H1 (cell line): ENCODE measurements around the gene PID1.

Experiments
- ATF2 ChIP-seq: IDR thresholded peaks from 2 replicates; pipeline ENCODE4 v1.6.1; 2012; ENCODE audit warnings: low read length, inconsistent platforms
- CEBPB ChIP-seq: IDR thresholded peaks from 2 replicates; pipeline ENCODE4 v1.6.1; 2012; ENCODE audit warnings: low read depth, low read length
- CTCF ChIP-seq, 3 experiments: IDR thresholded peaks; 1 replicate in 2 of 3; 2 replicates in 1 of 3; pipeline versions ENCODE4 v1.5.1 to v1.6.1; 2011; ENCODE audit warnings: low read length in 3 of 3, mild to moderate bottlenecking in 3 of 3, inconsistent platforms in 2 of 3, low read depth in 1 of 3, moderate library complexity in 1 of 3; ENCODE audit not compliant: insufficient read depth in 1 of 3; ENCODE audit errors: control extremely low read depth in 1 of 3
- EGR1 ChIP-seq: IDR thresholded peaks from 2 replicates; pipeline ENCODE4 v1.6.1; 2011; ENCODE audit warnings: low read depth, low read length, borderline replicate concordance
- EZH2 ChIP-seq: fragments of 200-600 bp; sonication (generic); IDR thresholded peaks from 2 replicates; pipeline ENCODE4 v1.7.1; 2012; ENCODE audit warnings: low read depth, mild to moderate bottlenecking, moderate library complexity, low read length, inconsistent platforms; ENCODE audit not compliant: severe bottlenecking
- GABPA ChIP-seq: IDR thresholded peaks from 2 replicates; pipeline ENCODE4 v1.6.1; 2011; ENCODE audit warnings: mild to moderate bottlenecking, low read length, moderate library complexity, borderline replicate concordance; ENCODE audit not compliant: insufficient read depth
- HDAC6 ChIP-seq: IDR thresholded peaks from one replicate; pipeline ENCODE4 v1.7.1; 2012; ENCODE audit warnings: low read depth, mild to moderate bottlenecking, inconsistent platforms, low read length, moderate library complexity
- JUND ChIP-seq: IDR thresholded peaks from 2 replicates; pipeline ENCODE4 v1.6.1; 2011; ENCODE audit warnings: mild to moderate bottlenecking, improper control_type of control experiment, low read length
- NRF1 ChIP-seq: IDR thresholded peaks from 2 replicates; pipeline ENCODE4 v1.6.1; 2011; ENCODE audit warnings: mild to moderate bottlenecking, low read depth, low read length, improper control_type of control experiment
- POLR2A ChIP-seq, 2 experiments: IDR thresholded peaks; 1 replicate in 1 of 2; 2 replicates in 1 of 2; pipeline ENCODE4 v1.6.1; 2011; ENCODE audit warnings: low read depth in 2 of 2, low read length in 2 of 2, mild to moderate bottlenecking in 2 of 2; ENCODE audit errors: control extremely low read depth in 1 of 2
- POLR2AphosphoS5 ChIP-seq: IDR thresholded peaks from 2 replicates; pipeline ENCODE4 v1.6.1; 2011; ENCODE audit warnings: low read depth, low read length
- RAD21 ChIP-seq, 2 experiments: IDR thresholded peaks in 1 of 2; conservative IDR thresholded peaks in 1 of 2; 2 replicates each; pipeline ENCODE4 v1.6.1; 2011; ENCODE audit warnings: low read depth in 2 of 2, low read length in 2 of 2, improper control_type of control experiment in 1 of 2, inconsistent platforms in 1 of 2, mild to moderate bottlenecking in 1 of 2, moderate library complexity in 1 of 2
- TEAD4 ChIP-seq: IDR thresholded peaks from 2 replicates; pipeline ENCODE4 v1.6.1; 2012; ENCODE audit warnings: low read depth, low read length, inconsistent platforms, mixed read lengths
- USF2 ChIP-seq: IDR thresholded peaks from 2 replicates; pipeline ENCODE4 v1.6.1; 2011; ENCODE audit warnings: low read length, improper control_type of control experiment

- TF ChIP-seq EZH2, result no peak
- TF ChIP-seq NRF1, result no peak
- no peak for TF ChIP-seq CTCF (IDR thresholded peaks at IDR 0.05; ENCODE audit: control extremely low read depth in 1 of 3, insufficient read depth in 1 of 3, low read depth in 1 of 3, low read length in 3 of 3)
- no peak for TF ChIP-seq RAD21 (IDR thresholded peaks at IDR 0.05 in 1 of 2, conservative IDR thresholded peaks at IDR 0.05 in 1 of 2; ENCODE audit: low read depth in 2 of 2, low read length in 2 of 2)
- no peak for TF ChIP-seq ATF2
- no peak for TF ChIP-seq TEAD4
- no peak for TF ChIP-seq HDAC6
- TF ChIP-seq JUND, result no peak
- TF ChIP-seq CEBPB, result no peak
- no peak for TF ChIP-seq POLR2AphosphoS5
- no peak for TF ChIP-seq USF2
- 0 out of 3 replicates have a peak, but pooled peaks of 1 of the 2 experiments have one; percentile 26 for TF ChIP-seq POLR2A (IDR thresholded peaks at IDR 0.05; ENCODE audit: control extremely low read depth in 1 of 2, low read depth in 2 of 2, low read length in 2 of 2)
- no peak for TF ChIP-seq EGR1
- TF ChIP-seq GABPA, result no peak
Measured at GRCh38 chr2:229270551-229271410, at the start of gene PID1.
